ENCODE measurements around the gene ARHGAP22. TPM values are rescaled to one million over a fixed set of nuclear protein-coding genes. Genes with fewer than 3 reads are reported as not detected.

The ARHGAP22 gene
- total RNA-seq, 1 experiment from 2014 or later = 9.9 TPM

DNA sequence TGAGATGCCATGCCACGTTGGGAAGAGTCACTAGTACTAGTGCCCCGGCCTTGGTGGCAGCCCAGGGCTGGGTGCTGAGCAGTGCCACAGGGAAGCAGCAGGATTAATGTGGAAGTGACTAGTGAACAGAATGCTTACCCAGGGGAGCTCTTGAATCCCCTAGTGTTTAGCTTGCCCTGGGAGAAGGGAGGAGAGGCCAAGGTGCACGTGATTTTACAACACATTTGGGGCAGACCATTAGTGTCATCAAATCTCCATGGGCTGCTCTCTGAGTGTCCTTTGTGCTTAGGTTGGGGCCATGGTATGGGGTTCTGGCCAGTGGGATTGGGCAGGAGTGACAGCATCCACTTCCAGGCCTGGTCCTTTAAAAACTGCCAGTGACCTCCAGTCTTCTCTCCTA is 37.5 kb downstream of the ARHGAP22 start:
- Histone ChIP-seq H3K9me3 (ENCODE audit: control insufficient read depth in 1 of 2, insufficient read depth in 1 of 2, low read depth in 1 of 2, low read length in 2 of 2) (no peaks in the 10 kb centered on the region), H3K27me3 (ENCODE audit: insufficient read depth, low read length) (no peaks in the 10 kb centered on the region), H3K9ac (ENCODE audit: low read length) (no peak overlapping the region), H3K4me3 (replicated peaks in 1 of 2; ENCODE audit: low read depth in 1 of 2, low read length in 2 of 2) (no peak overlapping the region), H3K4me1 (ENCODE audit: control insufficient read depth in 1 of 2, insufficient read depth in 2 of 2, low read length in 2 of 2) (no peaks in the 10 kb centered on the region), H4K20me1 (ENCODE audit: insufficient read depth) (no peaks in the 10 kb centered on the region), H3K4me2 (ENCODE audit: low read length) (no peak overlapping the region), H2AFZ (ENCODE audit: low read depth, low read length, poor library complexity, severe bottlenecking) (no peak overlapping the region), H3K36me3 (ENCODE audit: control insufficient read depth in 1 of 2, insufficient read depth in 2 of 2, low read length in 2 of 2) (no peaks in the 10 kb centered on the region), H3K27ac (ENCODE audit: low read depth, low read length) (no peak overlapping the region), H3K9me2 (ENCODE audit: insufficient read depth) (no peaks in the 10 kb centered on the region), H3K79me2 (ENCODE audit: insufficient read depth, low read length) (no peaks in the 10 kb centered on the region)
- intact Hi-C loops (cut with micrococcal nuclease) = no loop called here
- ATAC-seq = no peak
- RAD21 ChIA-PET (ENCODE audit: low non-redundant PET in 1 of 2, low total read pairs in 2 of 2, uncharacterized antibody in 2 of 2, unreplicated experiment in 2 of 2) = no interaction called here
- DNase-seq (ENCODE audit: low read depth, low spot score) = no peak
- BruUV-seq (replicated peaks) = no TSS peak
- no peak for TF ChIP-seq ZFX (IDR thresholded peaks at IDR 0.05)
- TF ChIP-seq, protein P1, sequence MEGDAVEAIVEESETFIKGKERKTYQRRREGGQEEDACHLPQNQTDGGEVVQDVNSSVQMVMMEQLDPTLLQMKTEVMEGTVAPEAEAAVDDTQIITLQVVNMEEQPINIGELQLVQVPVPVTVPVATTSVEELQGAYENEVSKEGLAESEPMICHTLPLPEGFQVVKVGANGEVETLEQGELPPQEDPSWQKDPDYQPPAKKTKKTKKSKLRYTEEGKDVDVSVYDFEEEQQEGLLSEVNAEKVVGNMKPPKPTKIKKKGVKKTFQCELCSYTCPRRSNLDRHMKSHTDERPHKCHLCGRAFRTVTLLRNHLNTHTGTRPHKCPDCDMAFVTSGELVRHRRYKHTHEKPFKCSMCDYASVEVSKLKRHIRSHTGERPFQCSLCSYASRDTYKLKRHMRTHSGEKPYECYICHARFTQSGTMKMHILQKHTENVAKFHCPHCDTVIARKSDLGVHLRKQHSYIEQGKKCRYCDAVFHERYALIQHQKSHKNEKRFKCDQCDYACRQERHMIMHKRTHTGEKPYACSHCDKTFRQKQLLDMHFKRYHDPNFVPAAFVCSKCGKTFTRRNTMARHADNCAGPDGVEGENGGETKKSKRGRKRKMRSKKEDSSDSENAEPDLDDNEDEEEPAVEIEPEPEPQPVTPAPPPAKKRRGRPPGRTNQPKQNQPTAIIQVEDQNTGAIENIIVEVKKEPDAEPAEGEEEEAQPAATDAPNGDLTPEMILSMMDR (IDR thresholded peaks at IDR 0.05 in 2 of 3, conservative IDR thresholded peaks at IDR 0.05 in 1 of 3; ENCODE audit: borderline replicate concordance in 1 of 3, insufficient read depth in 1 of 3, low read depth in 2 of 3, low read length in 2 of 3) = no peak
- TF ChIP-seq CBX3 (IDR thresholded peaks at IDR 0.05; ENCODE audit: low read depth) = no peak
- TF ChIP-seq, protein P2, sequence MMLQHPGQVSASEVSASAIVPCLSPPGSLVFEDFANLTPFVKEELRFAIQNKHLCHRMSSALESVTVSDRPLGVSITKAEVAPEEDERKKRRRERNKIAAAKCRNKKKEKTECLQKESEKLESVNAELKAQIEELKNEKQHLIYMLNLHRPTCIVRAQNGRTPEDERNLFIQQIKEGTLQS (IDR thresholded peaks at IDR 0.05) = no peak
- TF ChIP-seq, protein P3, sequence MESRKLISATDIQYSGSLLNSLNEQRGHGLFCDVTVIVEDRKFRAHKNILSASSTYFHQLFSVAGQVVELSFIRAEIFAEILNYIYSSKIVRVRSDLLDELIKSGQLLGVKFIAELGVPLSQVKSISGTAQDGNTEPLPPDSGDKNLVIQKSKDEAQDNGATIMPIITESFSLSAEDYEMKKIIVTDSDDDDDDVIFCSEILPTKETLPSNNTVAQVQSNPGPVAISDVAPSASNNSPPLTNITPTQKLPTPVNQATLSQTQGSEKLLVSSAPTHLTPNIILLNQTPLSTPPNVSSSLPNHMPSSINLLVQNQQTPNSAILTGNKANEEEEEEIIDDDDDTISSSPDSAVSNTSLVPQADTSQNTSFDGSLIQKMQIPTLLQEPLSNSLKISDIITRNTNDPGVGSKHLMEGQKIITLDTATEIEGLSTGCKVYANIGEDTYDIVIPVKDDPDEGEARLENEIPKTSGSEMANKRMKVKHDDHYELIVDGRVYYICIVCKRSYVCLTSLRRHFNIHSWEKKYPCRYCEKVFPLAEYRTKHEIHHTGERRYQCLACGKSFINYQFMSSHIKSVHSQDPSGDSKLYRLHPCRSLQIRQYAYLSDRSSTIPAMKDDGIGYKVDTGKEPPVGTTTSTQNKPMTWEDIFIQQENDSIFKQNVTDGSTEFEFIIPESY (IDR thresholded peaks at IDR 0.05; ENCODE audit: extremely low read depth, insufficient replicate concordance, low read length) = no peak
- no peak for TF ChIP-seq EZH2 (IDR thresholded peaks at IDR 0.05)
- no peak for TF ChIP-seq SP1 (IDR thresholded peaks at IDR 0.05; ENCODE audit: low read depth)
- TF ChIP-seq SRF (IDR thresholded peaks at IDR 0.05; ENCODE audit: low read depth) = no peak
- no peak for TF ChIP-seq SIN3A (IDR thresholded peaks at IDR 0.05; ENCODE audit: low read depth)
- no peak for TF ChIP-seq ZNF274 (IDR thresholded peaks at IDR 0.05; ENCODE audit: low read depth, low read length)
- no peak for TF ChIP-seq POLR2AphosphoS5 (IDR thresholded peaks at IDR 0.05; ENCODE audit: low read depth, low read length)
- no peak for TF ChIP-seq JUND (IDR thresholded peaks at IDR 0.05)
- POLR2A ChIA-PET = no interaction called here
- CTCF ChIA-PET = no interaction called here

Measured in HCT116 (cell line).